DND-41 (cell line): ENCODE measurements around the gene STX12.
A peak's percentile ranks its signal among the peaks of the same experiment; 100 is the strongest.
"Not testable (repeated sequence)": the region's sequence is repeated elsewhere in the genome, so short reads cannot be mapped to it uniquely, and the experiment has no call there.

Source experiments
- ATAC-seq: fragments of 200-7000 bp; cut with Tn5 transposase; 3 replicates; pipeline ENCODE4 v1.9.1; 2021; ENCODE audit warnings: low read depth; ENCODE audit not compliant: insufficient read depth
- DNase-seq: peaks from one replicate; pipeline ENCODE4 v3.0.0-alpha.2; 2020
- H2AFZ ChIP-seq: 2 replicates; pipeline ENCODE4 v1.6.0; 2012; ENCODE audit warnings: low read depth, low read length
- H3K27ac ChIP-seq: 2 replicates; pipeline ENCODE4 v1.5.1; 2012; ENCODE audit warnings: low read length, inconsistent platforms
- H3K27me3 ChIP-seq: fragments of 200-600 bp; sonication (generic); 2 replicates; pipeline ENCODE4 v1.6.0; 2012; ENCODE audit warnings: low read length, mild to moderate bottlenecking, inconsistent platforms; ENCODE audit not compliant: insufficient read depth, poor library complexity
- H3K36me3 ChIP-seq: 2 replicates; pipeline ENCODE4 v1.5.1; 2012; ENCODE audit warnings: low read length, inconsistent platforms; ENCODE audit not compliant: insufficient read depth
- H3K4me1 ChIP-seq: 2 replicates; pipeline ENCODE4 v1.5.1; 2012; ENCODE audit warnings: mild to moderate bottlenecking, low read length; ENCODE audit not compliant: insufficient read depth
- H3K4me2 ChIP-seq: 2 replicates; pipeline ENCODE4 v1.6.0; 2012; ENCODE audit warnings: mild to moderate bottlenecking, moderate library complexity, low read length, inconsistent platforms; ENCODE audit not compliant: insufficient read depth
- H3K4me3 ChIP-seq, 2 experiments: fragments of 200-600 bp in 1 of 2; shearing (Covaris generic) in 1 of 2; 2 replicates each; pipeline ENCODE4 v1.5.1; 2012 to 2016; ENCODE audit warnings: inconsistent platforms in 2 of 2, low read length in 2 of 2, mild to moderate bottlenecking in 2 of 2, low read depth in 1 of 2, moderate library complexity in 1 of 2
- H3K79me2 ChIP-seq: 2 replicates; pipeline ENCODE4 v1.6.0; 2012; ENCODE audit warnings: low read length, inconsistent platforms; ENCODE audit not compliant: insufficient read depth
- H3K9ac ChIP-seq: 2 replicates; pipeline ENCODE4 v1.6.0; 2012; ENCODE audit warnings: low read depth, mild to moderate bottlenecking, inconsistent platforms, low read length, moderate library complexity
- H3K9me3 ChIP-seq: 2 replicates; pipeline ENCODE4 v1.5.1; 2012; ENCODE audit warnings: low read length, moderate library complexity, mild to moderate bottlenecking, inconsistent platforms; ENCODE audit not compliant: insufficient read depth, severe bottlenecking
- H4K20me1 ChIP-seq: 2 replicates; pipeline ENCODE4 v1.6.0; 2012; ENCODE audit warnings: low read length; ENCODE audit not compliant: insufficient read depth
- EZH2 ChIP-seq: IDR thresholded peaks from 3 replicates; pipeline ENCODE4 v1.6.1; 2012; ENCODE audit warnings: borderline replicate concordance, low read depth, mild to moderate bottlenecking, moderate library complexity, low read length, inconsistent platforms; ENCODE audit not compliant: severe bottlenecking
- TF ChIP-seq, protein P1 (sequence below): IDR thresholded peaks from 2 replicates; pipeline ENCODE4 v1.5.1; 2012; ENCODE audit warnings: borderline replicate concordance, low read length, moderate library complexity, mild to moderate bottlenecking; ENCODE audit not compliant: poor library complexity, severe bottlenecking; ENCODE audit errors: extremely low read depth

The STX12 gene

DNA sequence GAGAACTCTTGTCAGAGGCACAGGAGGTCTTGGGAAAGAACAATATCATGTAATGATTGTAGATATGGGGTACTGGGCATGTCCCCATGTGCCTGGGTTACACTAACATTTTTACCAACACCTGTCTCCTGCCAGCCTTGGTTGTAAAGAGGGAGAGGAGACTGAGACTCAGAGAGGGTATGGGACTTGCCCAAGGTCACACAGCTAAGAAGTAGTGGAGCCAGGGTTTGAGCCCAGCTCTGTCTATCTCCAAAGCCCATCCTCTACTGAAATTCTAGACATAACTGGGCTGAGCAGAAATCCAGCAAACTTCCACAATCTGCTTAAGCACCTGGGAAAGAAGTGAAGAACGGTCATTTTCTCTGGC lies 96.7 kb downstream of the STX12 start:
- H2AFZ ChIP-seq, result peak overlapping the region; percentile 88
- H3K4me2 ChIP-seq, result peak overlapping the region; percentile 74
- H3K9ac ChIP-seq, result peak overlapping the region; percentile 47
- TF ChIP-seq, protein P1, sequence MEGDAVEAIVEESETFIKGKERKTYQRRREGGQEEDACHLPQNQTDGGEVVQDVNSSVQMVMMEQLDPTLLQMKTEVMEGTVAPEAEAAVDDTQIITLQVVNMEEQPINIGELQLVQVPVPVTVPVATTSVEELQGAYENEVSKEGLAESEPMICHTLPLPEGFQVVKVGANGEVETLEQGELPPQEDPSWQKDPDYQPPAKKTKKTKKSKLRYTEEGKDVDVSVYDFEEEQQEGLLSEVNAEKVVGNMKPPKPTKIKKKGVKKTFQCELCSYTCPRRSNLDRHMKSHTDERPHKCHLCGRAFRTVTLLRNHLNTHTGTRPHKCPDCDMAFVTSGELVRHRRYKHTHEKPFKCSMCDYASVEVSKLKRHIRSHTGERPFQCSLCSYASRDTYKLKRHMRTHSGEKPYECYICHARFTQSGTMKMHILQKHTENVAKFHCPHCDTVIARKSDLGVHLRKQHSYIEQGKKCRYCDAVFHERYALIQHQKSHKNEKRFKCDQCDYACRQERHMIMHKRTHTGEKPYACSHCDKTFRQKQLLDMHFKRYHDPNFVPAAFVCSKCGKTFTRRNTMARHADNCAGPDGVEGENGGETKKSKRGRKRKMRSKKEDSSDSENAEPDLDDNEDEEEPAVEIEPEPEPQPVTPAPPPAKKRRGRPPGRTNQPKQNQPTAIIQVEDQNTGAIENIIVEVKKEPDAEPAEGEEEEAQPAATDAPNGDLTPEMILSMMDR, result no peak
- no peak for TF ChIP-seq EZH2
- H3K27me3 ChIP-seq, result no peaks in the 10 kb centered on the region
- no peaks in the 10 kb centered on the region for H4K20me1 ChIP-seq
- no peak for DNase-seq
- peak overlapping the region; percentile 85 for H3K27ac ChIP-seq
- no peaks in the 10 kb centered on the region for H3K36me3 ChIP-seq
- H3K4me3 ChIP-seq, result peak overlapping the region in 1 of 2 experiments; percentile 59; a peak in 3 of 4 replicates
- no peaks in the 10 kb centered on the region for H3K9me3 ChIP-seq
- H3K79me2 ChIP-seq, result no peaks in the 10 kb centered on the region
- ATAC-seq, result no peak
- peaks cover 20% of the 10 kb centered on the region for H3K4me1 ChIP-seq

DNA sequence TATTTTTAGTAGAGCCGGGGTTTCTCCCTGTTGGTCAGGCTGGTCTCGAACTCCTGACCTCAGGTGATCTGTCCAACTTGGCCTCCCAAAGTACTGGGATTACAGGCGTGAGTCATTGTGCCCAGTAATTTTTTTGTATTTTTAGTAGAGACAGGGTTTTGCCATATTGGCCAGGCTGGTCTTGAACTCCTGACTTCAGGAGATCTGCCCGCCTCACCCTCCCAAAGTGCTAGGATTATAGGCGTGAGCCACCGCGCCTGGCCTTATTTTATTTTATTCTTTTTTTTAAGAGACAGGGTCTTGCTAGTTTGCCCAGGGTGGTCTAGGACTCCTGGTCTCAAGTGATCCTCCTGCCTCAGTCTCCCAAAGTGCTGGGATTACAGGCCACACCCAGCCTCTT lies 98.1 kb downstream of the STX12 start:
- peaks cover 20% of the 10 kb centered on the region for H3K4me1 ChIP-seq
- H3K4me3 ChIP-seq, ATAC-seq: not testable (repeated sequence)

DNA sequence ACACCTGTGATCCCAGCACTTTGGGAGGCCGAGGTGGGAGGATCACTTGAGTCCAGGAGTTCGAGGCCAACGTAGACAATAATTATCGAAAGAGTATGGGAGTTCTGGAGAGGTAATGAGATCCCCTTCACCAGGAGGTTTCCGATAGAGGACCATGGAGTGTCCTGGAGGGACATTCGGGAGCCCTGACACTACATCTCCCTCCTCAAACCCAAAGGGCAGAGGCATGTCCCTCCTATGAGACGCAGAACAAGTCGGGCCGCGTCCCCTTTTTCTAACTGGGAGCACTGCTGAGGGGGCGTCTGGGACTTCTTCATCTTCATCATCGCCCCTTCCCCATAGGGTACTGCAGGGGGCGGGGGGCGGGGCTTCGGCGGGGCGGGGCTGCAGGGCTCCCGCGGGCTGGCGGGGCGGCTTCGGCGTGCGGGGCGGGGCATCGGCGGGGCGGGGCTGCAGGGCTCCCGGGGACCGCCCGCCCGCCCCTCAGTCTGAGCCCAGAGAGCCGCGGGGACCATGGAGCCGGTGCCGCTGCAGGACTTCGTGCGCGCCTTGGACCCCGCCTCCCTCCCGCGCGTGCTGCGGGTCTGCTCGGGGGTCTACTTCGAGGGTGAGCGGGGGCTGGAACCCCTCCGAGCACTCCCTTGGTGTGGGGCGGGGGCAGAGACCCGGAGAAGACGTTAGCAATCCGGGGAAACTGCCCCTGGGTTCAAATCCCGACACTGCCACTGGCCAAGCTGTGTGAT lies 99.2 kb downstream of the STX12 start, which contains the start of gene THEMIS2:
Gene THEMIS2, plus strand, starts transcription at position 486 of the 743 bp plus-strand sequence. Its CDS starts 28 bp downstream, at position 514.
- ATAC-seq (no peak), DNase-seq (peak; percentile 22)
- Histone ChIP-seq H3K4me2 (no peak within 1 kb of the TSS), H3K9me3 (no peaks in the 10 kb centered on the region), H3K79me2 (no peaks in the 10 kb centered on the region), H3K4me1 (peaks cover 20% of the 10 kb centered on the region), H2AFZ (no peak within 1 kb of the TSS), H3K27ac (no peak within 1 kb of the TSS), H3K9ac (no peak within 1 kb of the TSS), H3K27me3 (no peaks in the 10 kb centered on the region), H3K4me3 (no peak within 1 kb of the TSS), H4K20me1 (no peaks in the 10 kb centered on the region), H3K36me3 (no peaks in the 10 kb centered on the region)
- no peak for TF ChIP-seq EZH2
- TF ChIP-seq, protein P1, result no peak

More for the DNA sequence above, 98.1 kb downstream of the STX12 start:
- H4K20me1 ChIP-seq, H3K4me2 ChIP-seq, H3K9ac ChIP-seq, H3K27me3 ChIP-seq, DNase-seq, H2AFZ ChIP-seq, H3K27ac ChIP-seq, H3K9me3 ChIP-seq, H3K79me2 ChIP-seq, H3K36me3 ChIP-seq: not testable (repeated sequence)

DNA sequence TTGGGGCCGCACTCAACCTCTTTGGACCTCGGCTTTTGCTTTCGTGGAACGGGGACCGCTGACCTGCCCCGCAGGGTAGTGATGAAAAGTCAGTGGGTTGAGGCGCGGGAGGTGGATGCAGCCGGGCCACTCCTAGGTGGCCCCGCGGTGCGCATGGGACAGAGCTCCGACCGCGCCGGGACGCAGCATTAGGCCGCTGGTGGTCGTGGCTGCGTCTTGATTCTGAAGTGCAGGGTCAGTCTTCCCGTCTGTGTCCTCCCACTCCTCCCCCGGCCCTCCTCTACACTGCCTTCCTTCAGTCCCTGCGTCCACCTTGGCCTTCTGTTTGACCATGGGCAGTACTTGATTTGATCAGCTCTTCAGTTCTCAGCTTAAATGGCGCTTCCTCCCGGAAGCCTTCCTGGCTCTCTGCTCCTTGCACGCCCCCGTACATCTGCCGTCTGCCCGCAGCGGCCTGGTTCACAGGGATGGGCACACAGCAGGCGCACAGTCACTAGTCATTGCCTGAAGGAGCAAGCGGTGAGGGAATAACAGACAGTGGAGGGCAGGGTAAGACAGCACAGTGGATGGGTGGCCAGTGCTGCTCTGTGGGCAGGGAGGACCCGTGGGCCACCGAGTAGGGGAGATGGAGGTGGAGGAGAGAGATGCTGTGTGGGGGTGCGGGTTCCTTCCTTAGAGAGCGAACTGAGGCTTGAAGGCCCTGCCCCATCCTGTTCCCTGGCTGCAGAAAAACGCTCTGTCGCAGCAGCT lies 100.0 kb downstream of the STX12 start:
- ATAC-seq, result no peak
- no peak overlapping the region for H2AFZ ChIP-seq
- peaks cover 20% of the 10 kb centered on the region for H3K4me1 ChIP-seq

More for the DNA sequence above, 100.0 kb downstream of the STX12 start:
- H3K9ac ChIP-seq, result no peak overlapping the region
- no peak overlapping the region for H3K27ac ChIP-seq
- no peaks in the 10 kb centered on the region for H3K9me3 ChIP-seq
- no peaks in the 10 kb centered on the region for H3K36me3 ChIP-seq
- no peaks in the 10 kb centered on the region for H3K79me2 ChIP-seq
- H3K4me3 ChIP-seq, result no peak overlapping the region
- no peak for TF ChIP-seq EZH2
- TF ChIP-seq, protein P1, result no peak
- H4K20me1 ChIP-seq, result no peaks in the 10 kb centered on the region
- no peak overlapping the region for H3K4me2 ChIP-seq
- DNase-seq, result no peak
- H3K27me3 ChIP-seq, result no peaks in the 10 kb centered on the region
